GM19025 (cell line): Measurements from ENCODE around the gene KRT6C.

Experiments
- ATAC-seq: cut with Tn5 transposase; IDR thresholded peaks from one replicate; pipeline ENCODE4 v1.9.1; 2021; ENCODE audit warnings: mild to moderate bottlenecking, low read depth, moderate library complexity; ENCODE audit not compliant: unreplicated experiment

KRT6C gene

GRCh38 chr12:52473768-52474167, at the start of gene KRT6C:
TSS of gene KRT6C (minus strand) at chr12:52473805. CDS start at chr12:52473737, 68 bp downstream.
- no peak for ATAC-seq

GRCh38 chr12:52522346-52523011, 48.9 kb upstream of the KRT6C start:
- no peak for ATAC-seq

- no peak for ATAC-seq
Measured at GRCh38 chr12:52521568-52522266, 48.1 kb upstream of the KRT6C start.

- ATAC-seq: no peak
Measured at GRCh38 chr12:52521175-52521567, 47.6 kb upstream of the KRT6C start.

GRCh38 chr12:52519826-52520662, 46.4 kb upstream of the KRT6C start, which contains the start of gene KRT5:
TSS of gene KRT5 (minus strand) at chr12:52520394. CDS start at chr12:52520296, 98 bp downstream.
- no peak for ATAC-seq

- no peak for ATAC-seq
Measured at GRCh38 chr12:52519387-52519703, 45.7 kb upstream of the KRT6C start.

GRCh38 chr12:52518574-52519386, 45.2 kb upstream of the KRT6C start:
- ATAC-seq: no peak

GRCh38 chr12:52517888-52518287, 44.3 kb upstream of the KRT6C start:
- ATAC-seq: no peak

- no peak for ATAC-seq
Measured at GRCh38 chr12:52517005-52517835, 43.6 kb upstream of the KRT6C start.

GRCh38 chr12:52515927-52516831, 42.6 kb upstream of the KRT6C start:
- ATAC-seq: no peak

GRCh38 chr12:52515319-52515646, 41.7 kb upstream of the KRT6C start:
- ATAC-seq: no peak

GRCh38 chr12:52514471-52515318, 41.1 kb upstream of the KRT6C start:
- ATAC-seq: no peak

GRCh38 chr12:52513736-52514135, 40.1 kb upstream of the KRT6C start:
- no peak for ATAC-seq

GRCh38 chr12:52508211-52508610, 34.6 kb upstream of the KRT6C start:
- no peak for ATAC-seq

GRCh38 chr12:52506858-52507715, 33.5 kb upstream of the KRT6C start:
- no peak for ATAC-seq

- no peak for ATAC-seq
Measured at GRCh38 chr12:52502877-52503276, 29.3 kb upstream of the KRT6C start.

GRCh38 chr12:52501490-52501889, 27.9 kb upstream of the KRT6C start:
- no peak for ATAC-seq
